Esophagus muscularis mucosa (tissue), 3 donors: ENCODE results near the gene ABCA1.

Experiments used
- CTCF ChIP-seq, 3 experiments: fragments of 200-600 bp in 2 of 3; fragments of 450-650 bp in 1 of 3; sonication (generic) in 2 of 3; IDR thresholded peaks; one replicate each; pipeline ENCODE4 v1.5.1; 2017 to 2019; ENCODE audit warnings: antibody characterized with exemption in 3 of 3, mild to moderate bottlenecking in 2 of 3, moderate library complexity in 1 of 3
- POLR2AphosphoS5 ChIP-seq, 2 donors: sonication (generic); formaldehyde crosslinking; IDR thresholded peaks; one replicate each; pipeline ENCODE4 v1.6.1; 2017; ENCODE audit warnings: antibody characterized with exemption in 2 of 2

- no peak for TF ChIP-seq CTCF (IDR thresholded peaks at IDR 0.05)
- TF ChIP-seq POLR2AphosphoS5 (IDR thresholded peaks at IDR 0.05): no peak
Observed at GRCh38 chr9:104819033-104819432, 108.9 kb downstream of the ABCA1 start.
